H1 (cell line): ENCODE data around the gene SPDYE4. TPM values are rescaled to one million over a fixed set of nuclear protein-coding genes. Genes with fewer than 3 reads are reported as not detected.

ENCODE experiments used
- CTCF ChIA-PET: fragments of 300-600 bp; sonication (Branson Sonifier 250); formaldehyde crosslinking; loops from one replicate; lab custom pipeline; 2021; ENCODE audit not compliant: partially characterized antibody; lab: Charles Lee
- POLR2A ChIA-PET: fragments of 300-600 bp; sonication (Branson Sonifier 250); formaldehyde crosslinking; loops from one replicate; lab custom pipeline; 2021; ENCODE audit warnings: inconsistent platforms; ENCODE audit not compliant: partially characterized antibody; lab: Charles Lee
- DNase-seq, 2 experiments: peaks; one replicate each; pipeline versions ENCODE4 v3.0.0 to v3.0.0-alpha.2; 2010 to 2022; ENCODE audit warnings: low spot score in 2 of 2, low read depth in 1 of 2, mixed read lengths in 1 of 2
- FAIRE-seq: peaks from 2 replicates; lab custom pipeline; 2011; peaks lifted over from hg19 to GRCh38; lab: Jason Lieb, UNC
- H2AFZ ChIP-seq: 2 replicates; pipeline ENCODE4 v1.8.1; 2012; ENCODE audit warnings: low read length, inconsistent platforms
- H2AK5ac ChIP-seq: 2 replicates; pipeline ENCODE4 v1.6.1; 2013; ENCODE audit warnings: low read depth, low read length
- H2BK120ac ChIP-seq: replicated peaks from 2 replicates; pipeline ENCODE3; 2013; ENCODE audit warnings: low read depth, low read length, inconsistent platforms
- H2BK12ac ChIP-seq: 2 replicates; pipeline ENCODE4 v1.6.1; 2013; ENCODE audit warnings: low read depth, low read length
- H2BK15ac ChIP-seq: 2 replicates; pipeline ENCODE4 v1.6.1; 2013; ENCODE audit warnings: low read length
- H2BK20ac ChIP-seq: 2 replicates; pipeline ENCODE4 v1.6.1; 2013; ENCODE audit warnings: low read length
- H2BK5ac ChIP-seq: 2 replicates; pipeline ENCODE4 v1.6.1; 2013; ENCODE audit warnings: low read depth, low read length
- H3K14ac ChIP-seq: 2 replicates; pipeline ENCODE4 v1.6.1; 2013; ENCODE audit warnings: inconsistent platforms; ENCODE audit not compliant: insufficient read length
- H3K18ac ChIP-seq: 2 replicates; pipeline ENCODE4 v1.6.1; 2013; ENCODE audit warnings: low read length; ENCODE audit errors: extremely low read depth
- H3K23ac ChIP-seq: 2 replicates; pipeline ENCODE4 v1.6.1; 2013; ENCODE audit warnings: inconsistent platforms; ENCODE audit not compliant: insufficient read length
- H3K23me2 ChIP-seq: 2 replicates; pipeline ENCODE4 v1.6.1; 2013; ENCODE audit warnings: low read depth, low read length
- H3K27ac ChIP-seq: 2 replicates; pipeline ENCODE4 v1.6.1; 2011; ENCODE audit warnings: low read depth, low read length, inconsistent platforms
- H3K27me3 ChIP-seq, 4 experiments: replicated peaks in 1 of 4; 1 replicate in 1 of 4; 2 replicates in 3 of 4; pipeline versions ENCODE4 v1.6.1 to v1.8.1; 2011 to 2013; ENCODE audit warnings: low read length in 3 of 4, mild to moderate bottlenecking in 3 of 4, inconsistent platforms in 2 of 4, mixed read lengths in 2 of 4, moderate library complexity in 1 of 4; ENCODE audit not compliant: control insufficient read depth in 3 of 4, insufficient read depth in 3 of 4; ENCODE audit errors: extremely low read depth in 1 of 4
- H3K36me3 ChIP-seq, 4 experiments: 2 replicates each; pipeline versions ENCODE4 v1.6.1 to v1.8.1; 2011 to 2013; ENCODE audit warnings: mild to moderate bottlenecking in 4 of 4, low read length in 3 of 4, moderate library complexity in 2 of 4, control low read depth in 1 of 4, inconsistent platforms in 1 of 4; ENCODE audit not compliant: insufficient read depth in 4 of 4, control insufficient read depth in 2 of 4
- H3K4ac ChIP-seq: replicated peaks from 2 replicates; pipeline ENCODE3; 2013; ENCODE audit warnings: low read length, low read depth, mixed read lengths, inconsistent platforms; ENCODE audit not compliant: insufficient read length
- H3K4me1 ChIP-seq, 4 experiments: replicated peaks in 1 of 4; 1 replicate in 1 of 4; 2 replicates in 3 of 4; pipeline versions ENCODE4 v1.6.1 to v1.8.1; 2011 to 2013; ENCODE audit warnings: low read length in 3 of 4, inconsistent platforms in 2 of 4, mixed read lengths in 1 of 4; ENCODE audit not compliant: insufficient read depth in 4 of 4, control insufficient read depth in 3 of 4
- H3K4me2 ChIP-seq, 2 experiments: 2 replicates each; pipeline versions ENCODE4 v1.6.1 to v1.8.1; 2011 to 2013; ENCODE audit warnings: low read depth in 2 of 2, low read length in 2 of 2, control low read depth in 1 of 2, inconsistent platforms in 1 of 2, mild to moderate bottlenecking in 1 of 2; ENCODE audit not compliant: insufficient read depth in 1 of 2
- H3K4me3 ChIP-seq, 4 experiments: fragments of 200-600, 300-600 bp in 1 of 4; sonication (generic), shearing (Covaris generic), sonication (Bioruptor Twin) in 1 of 4; 2 replicates each; pipeline versions ENCODE4 v1.5.1 to v1.8.1; 2011 to 2016; ENCODE audit warnings: low read length in 4 of 4, low read depth in 3 of 4, control low read depth in 2 of 4, inconsistent platforms in 2 of 4, mild to moderate bottlenecking in 2 of 4, mixed read lengths in 1 of 4, moderate library complexity in 1 of 4; ENCODE audit not compliant: insufficient read depth in 2 of 4; ENCODE audit errors: extremely low read depth in 1 of 4
- H3K56ac ChIP-seq: replicated peaks from 2 replicates; pipeline ENCODE3; 2013; ENCODE audit warnings: low read depth, mild to moderate bottlenecking, mixed read lengths, low read length, inconsistent platforms; ENCODE audit not compliant: insufficient read length
- H3K79me1 ChIP-seq: 2 replicates; pipeline ENCODE4 v1.6.1; 2013; ENCODE audit warnings: low read depth, low read length, control low read depth
- H3K79me2 ChIP-seq, 2 experiments: 2 replicates each; pipeline versions ENCODE4 v1.6.1 to v1.8.1; 2012 to 2013; ENCODE audit warnings: low read length in 2 of 2, mild to moderate bottlenecking in 2 of 2, inconsistent platforms in 1 of 2; ENCODE audit not compliant: insufficient read depth in 2 of 2, control insufficient read depth in 1 of 2
- H3K9ac ChIP-seq, 4 experiments: replicated peaks in 1 of 4; 1 replicate in 1 of 4; 2 replicates in 3 of 4; pipeline versions ENCODE4 v1.6.1 to v1.8.1; 2011 to 2013; ENCODE audit warnings: low read depth in 3 of 4, low read length in 3 of 4, control low read depth in 2 of 4, mild to moderate bottlenecking in 2 of 4, moderate library complexity in 2 of 4, inconsistent platforms in 1 of 4; ENCODE audit errors: extremely low read depth in 1 of 4
- H3K9me3 ChIP-seq, 2 experiments: 2 replicates each; pipeline versions ENCODE4 v1.6.1 to v1.8.1; 2012 to 2013; ENCODE audit warnings: mild to moderate bottlenecking in 2 of 2, moderate library complexity in 2 of 2, control low read depth in 1 of 2, inconsistent platforms in 1 of 2, low read depth in 1 of 2, low read length in 1 of 2, mixed read lengths in 1 of 2; ENCODE audit not compliant: insufficient read depth in 2 of 2
- H4K20me1 ChIP-seq, 2 experiments: replicated peaks in 1 of 2; 2 replicates each; pipeline versions ENCODE3 to v1.8.1; 2011 to 2013; ENCODE audit warnings: inconsistent platforms in 2 of 2, low read length in 2 of 2, mild to moderate bottlenecking in 1 of 2; ENCODE audit not compliant: insufficient read depth in 2 of 2, control insufficient read depth in 1 of 2
- H4K5ac ChIP-seq: 2 replicates; pipeline ENCODE4 v1.6.1; 2013; ENCODE audit warnings: low read length, low read depth, mixed read lengths, inconsistent platforms; ENCODE audit not compliant: insufficient read length
- H4K8ac ChIP-seq: 2 replicates; pipeline ENCODE4 v1.8.0; 2013; ENCODE audit warnings: mild to moderate bottlenecking, moderate library complexity, low read length, inconsistent platforms; ENCODE audit not compliant: insufficient read depth; ENCODE audit errors: extremely low read depth
- H4K91ac ChIP-seq: replicated peaks from 2 replicates; pipeline ENCODE3; 2013; ENCODE audit warnings: low read length, mixed read lengths, inconsistent platforms; ENCODE audit not compliant: insufficient read length
- POLR2AphosphoS5 ChIP-seq: IDR thresholded peaks from 2 replicates; pipeline ENCODE4 v1.6.1; 2011; ENCODE audit warnings: low read depth, low read length
- WGBS, 2 experiments: shearing (Covaris generic) in 1 of 2; methylation state at CpG; one replicate each; pipeline versions ENCODE4 v1.1.6 to v1.1.7; 2013 to 2015; ENCODE audit warnings: low lambda C conversion rate in 2 of 2, mixed read lengths in 2 of 2, inconsistent platforms in 1 of 2, low coverage in 1 of 2, missing lambda C conversion rate in 1 of 2; ENCODE audit not compliant: insufficient replicate concordance in 2 of 2, insufficient coverage in 1 of 2, insufficient read length in 1 of 2; ENCODE audit errors: extremely low coverage in 1 of 2, missing lambda C conversion rate in 1 of 2; 5-methylcytosine and 5-hydroxymethylcytosine counted together
- polyA plus RNA-seq, 7 experiments: library from polyadenylated mRNA; depleted of rRNA in 3 of 7; stranded (reverse) in 5 of 7; unstranded in 2 of 7; fragments of >200 nt in 5 of 7; fragments of 200-250 nt in 2 of 7; gene quantifications; 1 replicate in 5 of 7; 2 replicates in 1 of 7; 4 replicates in 1 of 7; pipeline versions ENCODE4 v1.2.1 to v1.2.3, GENCODE V29; 2011 to 2013; ENCODE audit warnings: missing spikeins in 2 of 7, mixed read lengths in 2 of 7
- total RNA-seq: library from RNA; stranded (reverse); fragmentation: NEBNext Ultra II Directional; extraction: Animal tissue kit (Norgen Biotek cat#: 25700); gene quantifications from 2 replicates; pipeline ENCODE4 v1.2.1, GENCODE V29; 2021

The SPDYE4 gene
- total and polyA plus RNA-seq, 2 of the 8 experiments (the other 6 are each of a cell fraction or from before 2014, with no cell fraction given) = not detected

- WGBS, 2 experiments = 81% methylated on average over 7 of the region's 8 CpGs; no CpG with 5 or more reads in 1 of the 2 experiments
- no peaks in the 10 kb centered on the region for H4K20me1 ChIP-seq
- no peak overlapping the region for H3K18ac ChIP-seq
- no peak overlapping the region for H2BK12ac ChIP-seq
- no peaks in the 10 kb centered on the region for H3K9me3 ChIP-seq
- CTCF ChIA-PET = interaction anchor here (0.6 to 3.3 kb wide), 8 partner anchors 9 to 211 kb away, joined by 3 to 32 read pairs (median 6); partner anchors contain the start of gene PIK3R5
- H3K27me3 ChIP-seq = no peaks in the 10 kb centered on the region
- no peak for TF ChIP-seq POLR2AphosphoS5
- no peak overlapping the region for H4K91ac ChIP-seq
- no peak overlapping the region for H2AK5ac ChIP-seq
- FAIRE-seq = no peak
- H4K8ac ChIP-seq = no peak overlapping the region
- H3K4me3 ChIP-seq = no peak overlapping the region
- H4K5ac ChIP-seq = no peak overlapping the region
- H3K4me1 ChIP-seq = 0 out of 7 replicates have a peak, but pooled peaks cover 0 to 2% (median 0%) of the 10 kb centered on the region in 4 experiments
- H3K79me1 ChIP-seq = no peaks in the 10 kb centered on the region
- H2BK120ac ChIP-seq = no peak overlapping the region
- no peaks in the 10 kb centered on the region for H3K79me2 ChIP-seq
- H2BK20ac ChIP-seq = no peak overlapping the region
- H3K23ac ChIP-seq = no peak overlapping the region
- POLR2A ChIA-PET = interaction anchor here (1.0 kb wide), 1 partner anchor 372 kb away, joined by 4 read pairs; the partner anchor contains the start of gene RPL26
- no peak for DNase-seq
- H3K9ac ChIP-seq = no peak overlapping the region; a peak in 1 of 7 replicates
- peak overlapping the region; percentile 71; the same call in 1 of the 2 replicates for H2AFZ ChIP-seq
- H3K4ac ChIP-seq = no peak overlapping the region
- no peak overlapping the region for H3K27ac ChIP-seq
- no peak overlapping the region for H3K4me2 ChIP-seq
- H3K36me3 ChIP-seq = no peaks in the 10 kb centered on the region
- no peak overlapping the region for H3K56ac ChIP-seq
- no peak overlapping the region for H2BK15ac ChIP-seq
- no peak overlapping the region for H3K14ac ChIP-seq
- no peaks in the 10 kb centered on the region for H3K23me2 ChIP-seq
- H2BK5ac ChIP-seq = no peak overlapping the region
Measured at GRCh38 chr17:8754890-8755289, 3.5 kb downstream of the SPDYE4 start.
